ENCODE results near the gene MALRD1. TPM values are rescaled to one million over a fixed set of nuclear protein-coding genes. Genes with fewer than 3 reads are reported as not detected.

Gene MALRD1
- total and polyA plus RNA-seq, 2 experiments from 2014 or later, result 0.45 TPM; not detected in 1

- in situ Hi-C loops (cut with MboI), result loop anchor here (10.0 kb wide), 1 partner anchor 369 kb away; no protein-coding TSS in a partner anchor
- Histone ChIP-seq H3K36me3 (ENCODE audit: low read depth) (no peaks in the 10 kb centered on the region), H3K27me3 (replicated peaks; ENCODE audit: insufficient read depth) (no peaks in the 10 kb centered on the region), H3K4me3 (no peak overlapping the region), H4K20me1 (ENCODE audit: insufficient read depth) (no peaks in the 10 kb centered on the region), H3K9me2 (ENCODE audit: insufficient read depth) (no peaks in the 10 kb centered on the region), H3K27ac (no peak overlapping the region), H2AFZ (no peak overlapping the region), H3K9ac (no peak overlapping the region), H3K79me2 (ENCODE audit: insufficient read depth) (no peaks in the 10 kb centered on the region), H3F3A (ENCODE audit: insufficient read depth) (no peaks in the 10 kb centered on the region), H3K4me2 (ENCODE audit: unreplicated experiment) (no peak overlapping the region), H3K4me1 (ENCODE audit: insufficient read depth) (no peaks in the 10 kb centered on the region), H3K9me3 (ENCODE audit: low read depth) (no peaks in the 10 kb centered on the region)
- TF ChIP-seq EZH2 (IDR thresholded peaks at IDR 0.05; ENCODE audit: insufficient read depth, poor library complexity, severe bottlenecking), result no peak
- TF ChIP-seq EZH2phosphoT487 (IDR thresholded peaks at IDR 0.05; ENCODE audit: insufficient read depth, low read depth), result no peak
- 80 to 93% methylated on average over 1 of the region's 1 CpG for WGBS, 2 experiments (ENCODE audit: low coverage in 1 of 2, low lambda C conversion rate in 2 of 2, missing lambda C conversion rate in 2 of 2)
- DNase-seq, result no peak
Observed at GRCh38 chr10:19416164-19416563, 367.6 kb downstream of the MALRD1 start.

- H3K27me3 ChIP-seq (replicated peaks; ENCODE audit: insufficient read depth), result no peaks in the 10 kb centered on the region
- H3K36me3 ChIP-seq (ENCODE audit: low read depth), result no peaks in the 10 kb centered on the region
- H4K20me1 ChIP-seq (ENCODE audit: insufficient read depth), result no peaks in the 10 kb centered on the region
- no peak for DNase-seq
- no peak overlapping the region for H3K4me2 ChIP-seq (ENCODE audit: unreplicated experiment)
- no peak overlapping the region for H3K27ac ChIP-seq
- H3K79me2 ChIP-seq (ENCODE audit: insufficient read depth), result no peaks in the 10 kb centered on the region
- H3K4me3 ChIP-seq, result no peak overlapping the region
- no peak overlapping the region for H2AFZ ChIP-seq
- H3F3A ChIP-seq (ENCODE audit: insufficient read depth), result no peaks in the 10 kb centered on the region
- H3K4me1 ChIP-seq (ENCODE audit: insufficient read depth), result no peaks in the 10 kb centered on the region
- H3K9me2 ChIP-seq (ENCODE audit: insufficient read depth), result no peaks in the 10 kb centered on the region
- in situ Hi-C loops (cut with MboI), result loop anchor here (10.0 kb wide), 1 partner anchor 367 kb away; no protein-coding TSS in a partner anchor
- H3K9me3 ChIP-seq (ENCODE audit: low read depth), result no peaks in the 10 kb centered on the region
- WGBS, 2 experiments (ENCODE audit: low coverage in 1 of 2, low lambda C conversion rate in 2 of 2, missing lambda C conversion rate in 2 of 2), result 72 to 73% methylated on average over 4 of the region's 4 CpGs
- H3K9ac ChIP-seq, result no peak overlapping the region
- TF ChIP-seq EZH2 (IDR thresholded peaks at IDR 0.05; ENCODE audit: insufficient read depth, poor library complexity, severe bottlenecking), result no peak
- TF ChIP-seq EZH2phosphoT487 (IDR thresholded peaks at IDR 0.05; ENCODE audit: insufficient read depth, low read depth), result no peak
Observed at GRCh38 chr10:19417740-19418139, 369.1 kb downstream of the MALRD1 start.

GRCh38 chr10:19421674-19422073 is 373.1 kb downstream of the MALRD1 start:
- Histone ChIP-seq H3K4me1 (ENCODE audit: insufficient read depth) (no peaks in the 10 kb centered on the region), H2AFZ (no peak overlapping the region), H3K9me3 (ENCODE audit: low read depth) (no peaks in the 10 kb centered on the region), H3K9ac (no peak overlapping the region), H3F3A (ENCODE audit: insufficient read depth) (no peaks in the 10 kb centered on the region), H4K20me1 (ENCODE audit: insufficient read depth) (no peaks in the 10 kb centered on the region), H3K9me2 (ENCODE audit: insufficient read depth) (no peaks in the 10 kb centered on the region), H3K36me3 (ENCODE audit: low read depth) (no peaks in the 10 kb centered on the region), H3K4me2 (ENCODE audit: unreplicated experiment) (no peak overlapping the region), H3K27ac (no peak overlapping the region), H3K27me3 (replicated peaks; ENCODE audit: insufficient read depth) (no peaks in the 10 kb centered on the region), H3K79me2 (ENCODE audit: insufficient read depth) (no peaks in the 10 kb centered on the region), H3K4me3 (no peak overlapping the region)
- TF ChIP-seq EZH2 (IDR thresholded peaks at IDR 0.05; ENCODE audit: insufficient read depth, poor library complexity, severe bottlenecking), result no peak
- no peak for TF ChIP-seq EZH2phosphoT487 (IDR thresholded peaks at IDR 0.05; ENCODE audit: insufficient read depth, low read depth)
- 19 to 31% methylated on average over 1 of the region's 1 CpG for WGBS, 2 experiments (ENCODE audit: low coverage in 1 of 2, low lambda C conversion rate in 2 of 2, missing lambda C conversion rate in 2 of 2)
- in situ Hi-C loops (cut with MboI), result no loop called here
- DNase-seq, result no peak

GRCh38 chr10:19426034-19426433 is 377.4 kb downstream of the MALRD1 start:
- H3K36me3 ChIP-seq (ENCODE audit: low read depth), result no peaks in the 10 kb centered on the region
- no peaks in the 10 kb centered on the region for H4K20me1 ChIP-seq (ENCODE audit: insufficient read depth)
- H3K4me3 ChIP-seq, result no peak overlapping the region
- H3K4me1 ChIP-seq (ENCODE audit: insufficient read depth), result no peaks in the 10 kb centered on the region
- no peaks in the 10 kb centered on the region for H3K79me2 ChIP-seq (ENCODE audit: insufficient read depth)
- no peak overlapping the region for H3K4me2 ChIP-seq (ENCODE audit: unreplicated experiment)
- no peak overlapping the region for H3K27ac ChIP-seq
- H2AFZ ChIP-seq, result no peak overlapping the region
- H3K27me3 ChIP-seq (replicated peaks; ENCODE audit: insufficient read depth), result no peaks in the 10 kb centered on the region
- no peak for DNase-seq
- no peaks in the 10 kb centered on the region for H3K9me2 ChIP-seq (ENCODE audit: insufficient read depth)
- no peaks in the 10 kb centered on the region for H3K9me3 ChIP-seq (ENCODE audit: low read depth)
- in situ Hi-C loops (cut with MboI), result no loop called here
- no peak for TF ChIP-seq EZH2phosphoT487 (IDR thresholded peaks at IDR 0.05; ENCODE audit: insufficient read depth, low read depth)
- TF ChIP-seq EZH2 (IDR thresholded peaks at IDR 0.05; ENCODE audit: insufficient read depth, poor library complexity, severe bottlenecking), result no peak
- no peaks in the 10 kb centered on the region for H3F3A ChIP-seq (ENCODE audit: insufficient read depth)
- no peak overlapping the region for H3K9ac ChIP-seq

All from GM23248 (cell line).